GM19468 (cell line): ENCODE data around the gene HYCC1.
"Not testable (repeated sequence)": the region's sequence is repeated elsewhere in the genome, so short reads cannot be mapped to it uniquely, and the experiment has no call there.

Experiments used
- ATAC-seq: cut with Tn5 transposase; IDR thresholded peaks from one replicate; pipeline ENCODE4 v1.9.1; 2021; ENCODE audit warnings: mild to moderate bottlenecking, moderate library complexity, moderate number of reproducible peaks; ENCODE audit not compliant: unreplicated experiment; ENCODE audit errors: extremely low read depth

The HYCC1 gene

GRCh38 chr7:23013715-23014649 lies at the start of gene HYCC1:
HYCC1 (minus strand) TSS chr7:23014130; CDS start chr7:22991111, 23,019 bp downstream.
- peak; percentile 94 for ATAC-seq

- no peak for ATAC-seq
These were observed 48.5 kb upstream of the HYCC1 start for GRCh38 chr7:23062452-23062851.

GRCh38 chr7:23061327-23061726 lies 47.4 kb upstream of the HYCC1 start:
- ATAC-seq, result no peak

- no peak for ATAC-seq
These were observed 44.6 kb upstream of the HYCC1 start for GRCh38 chr7:23058408-23059096.

- no peak for ATAC-seq
These were observed 41.8 kb upstream of the HYCC1 start for GRCh38 chr7:23055582-23056178.

GRCh38 chr7:23051124-23051485 lies 37.2 kb upstream of the HYCC1 start:
- ATAC-seq, result not testable (repeated sequence)

- ATAC-seq, result not testable (repeated sequence)
These were observed 32.4 kb upstream of the HYCC1 start for GRCh38 chr7:23046336-23046735.

GRCh38 chr7:23045086-23045485 lies 31.2 kb upstream of the HYCC1 start:
- not testable (repeated sequence) for ATAC-seq

GRCh38 chr7:23044581-23044980 lies 30.7 kb upstream of the HYCC1 start:
- no peak for ATAC-seq

GRCh38 chr7:23043441-23043840 lies 29.5 kb upstream of the HYCC1 start:
- no peak for ATAC-seq

GRCh38 chr7:23039674-23040073 lies 25.7 kb upstream of the HYCC1 start:
- ATAC-seq, result not testable (repeated sequence)

GRCh38 chr7:23035542-23036371 lies 21.8 kb upstream of the HYCC1 start:
- not testable (repeated sequence) for ATAC-seq

GRCh38 chr7:23027261-23027660 lies 13.3 kb upstream of the HYCC1 start:
- ATAC-seq, result no peak

GRCh38 chr7:23026164-23026563 lies 12.2 kb upstream of the HYCC1 start:
- ATAC-seq, result no peak

GRCh38 chr7:23024454-23024853 lies 10.5 kb upstream of the HYCC1 start:
- ATAC-seq, result no peak

GRCh38 chr7:23022851-23023250 lies 8.9 kb upstream of the HYCC1 start:
- ATAC-seq, result no peak

- no peak for ATAC-seq
These were observed 8.4 kb upstream of the HYCC1 start for GRCh38 chr7:23022258-23022769.

- ATAC-seq, result no peak
These were observed 7.7 kb upstream of the HYCC1 start for GRCh38 chr7:23021596-23021995.

- no peak for ATAC-seq
These were observed 6.9 kb upstream of the HYCC1 start for GRCh38 chr7:23020742-23021401.
